IMR-90 (cell line): ENCODE measurements around the gene PITRM1.
"Not testable (repeated sequence)": the region's sequence is repeated elsewhere in the genome, so short reads cannot be mapped to it uniquely, and the experiment has no call there.

ENCODE experiments used
- BHLHE40 ChIP-seq: fragments of 150-350 bp; IDR thresholded peaks from 2 replicates; pipeline ENCODE4 v1.6.1; 2016; ENCODE audit warnings: mild to moderate bottlenecking, low read depth, low read length
- CTCF ChIP-seq: conservative IDR thresholded peaks from 2 replicates; pipeline ENCODE4 v1.5.1; 2012; ENCODE audit warnings: mild to moderate bottlenecking, low read depth, low read length, improper control_type of control experiment
- ELK1 ChIP-seq: fragments of 150-350 bp; IDR thresholded peaks from 2 replicates; pipeline ENCODE4 v1.6.1; 2016; ENCODE audit warnings: low read depth, mild to moderate bottlenecking, low read length, moderate library complexity, borderline replicate concordance
- MAZ ChIP-seq: IDR thresholded peaks from 2 replicates; pipeline ENCODE4 v1.6.1; 2012; ENCODE audit warnings: low read depth, mild to moderate bottlenecking, low read length, improper control_type of control experiment, moderate library complexity, borderline replicate concordance
- POLR2A ChIP-seq: IDR thresholded peaks from 2 replicates; pipeline ENCODE4 v1.6.1; 2012; ENCODE audit warnings: mild to moderate bottlenecking, low read depth, low read length
- RFX5 ChIP-seq: IDR thresholded peaks from 2 replicates; pipeline ENCODE4 v1.8.0; 2012; ENCODE audit warnings: low read depth, mild to moderate bottlenecking, low read length, moderate library complexity
- USF2 ChIP-seq: fragments of 150-350 bp; IDR thresholded peaks from 2 replicates; pipeline ENCODE4 v1.6.1; 2017; ENCODE audit warnings: mild to moderate bottlenecking, antibody characterized with exemption, low read length, low read depth

GRCh38 chr10:3221601-3222000, 49.0 kb upstream of the PITRM1 start:
- TF ChIP-seq CTCF, BHLHE40, POLR2A, ELK1, MAZ, RFX5, USF2: not testable (repeated sequence)
